Naive thymus-derived CD4-positive, alpha-beta T cell (primary cell): ENCODE measurements around the gene RPTOR. TPM values are rescaled to one million over a fixed set of nuclear protein-coding genes. Genes with fewer than 3 reads are reported as not detected.

ENCODE experiments used
- ATAC-seq: fragments of 150-1000 bp; cut with Tn5 transposase; 2 replicates; pipeline ENCODE4 v1.10.0; 2021; ENCODE audit warnings: mild to moderate bottlenecking, moderate library complexity
- CTCF ChIA-PET: fragments of 350-600 bp; sonication (Branson Sonifier 250); formaldehyde crosslinking; loops from one replicate; lab custom pipeline; 2021; ENCODE audit warnings: antibody characterized with exemption; lab: Charles Lee
- POLR2A ChIA-PET: fragments of 350-600 bp; sonication (Branson Sonifier 250); formaldehyde crosslinking; loops from one replicate; lab custom pipeline; 2021; ENCODE audit warnings: antibody characterized with exemption, inconsistent platforms; lab: Charles Lee
- DNase-seq, 9 donors: peaks; one replicate each; pipeline versions ENCODE4 v3.0.0 to v3.0.0-alpha.2; 2020 to 2022; ENCODE audit warnings: mixed read lengths in 1 of 9
- H3K27ac ChIP-seq: one replicate; pipeline ENCODE4 v1.7.0; 2013; ENCODE audit warnings: mild to moderate bottlenecking, low read depth, low read length, moderate library complexity
- H3K27me3 ChIP-seq, 2 donors: one replicate each; pipeline ENCODE4 v1.7.0; 2013; ENCODE audit warnings: low read length in 2 of 2, mild to moderate bottlenecking in 2 of 2, moderate library complexity in 2 of 2; ENCODE audit not compliant: control insufficient read depth in 2 of 2, insufficient read depth in 2 of 2
- H3K36me3 ChIP-seq, 3 experiments: 1 replicate in 2 of 3; 2 replicates in 1 of 3; pipeline ENCODE4 v1.7.0; 2013; ENCODE audit warnings: low read length in 3 of 3, mild to moderate bottlenecking in 3 of 3, moderate library complexity in 1 of 3; ENCODE audit not compliant: insufficient read depth in 3 of 3, control insufficient read depth in 2 of 3
- H3K4me1 ChIP-seq, 2 donors: one replicate each; pipeline ENCODE4 v1.7.0; 2013; ENCODE audit warnings: low read length in 2 of 2, mild to moderate bottlenecking in 2 of 2, moderate library complexity in 1 of 2; ENCODE audit not compliant: control insufficient read depth in 2 of 2, insufficient read depth in 2 of 2
- H3K4me3 ChIP-seq: 2 replicates; pipeline ENCODE4 v1.7.0; 2013; ENCODE audit warnings: mild to moderate bottlenecking, low read length
- H3K9me3 ChIP-seq, 3 experiments: 1 replicate in 2 of 3; 2 replicates in 1 of 3; pipeline ENCODE4 v1.7.0; 2013; ENCODE audit warnings: low read length in 3 of 3; ENCODE audit not compliant: control insufficient read depth in 2 of 3
- H3K27ac Mint-ChIP-seq, 9 donors: one replicate each; pipeline ENCODE4 v1.8.0; 2020 to 2022; ENCODE audit warnings: mixed read lengths in 9 of 9, mild to moderate bottlenecking in 8 of 9, moderate library complexity in 5 of 9, inconsistent platforms in 2 of 9
- H3K27me3 Mint-ChIP-seq, 5 donors: one replicate each; pipeline ENCODE4 v1.8.0; 2021 to 2022; ENCODE audit warnings: mixed read lengths in 5 of 5, mild to moderate bottlenecking in 1 of 5
- H3K36me3 Mint-ChIP-seq, 5 donors: one replicate each; pipeline ENCODE4 v1.8.0; 2020 to 2022; ENCODE audit warnings: mixed read lengths in 5 of 5, mild to moderate bottlenecking in 3 of 5, inconsistent platforms in 1 of 5
- H3K4me1 Mint-ChIP-seq, 7 donors: one replicate each; pipeline ENCODE4 v1.8.0; 2020 to 2022; ENCODE audit warnings: mixed read lengths in 7 of 7, mild to moderate bottlenecking in 3 of 7, inconsistent platforms in 1 of 7
- H3K4me3 Mint-ChIP-seq, 10 donors: one replicate each; pipeline ENCODE4 v1.8.0; 2020 to 2022; ENCODE audit warnings: mild to moderate bottlenecking in 10 of 10, mixed read lengths in 10 of 10, moderate library complexity in 6 of 10, inconsistent platforms in 2 of 10
- H3K9me3 Mint-ChIP-seq, 11 donors: one replicate each; pipeline ENCODE4 v1.8.0; 2020 to 2022; ENCODE audit warnings: mixed read lengths in 11 of 11, mild to moderate bottlenecking in 4 of 11, inconsistent platforms in 1 of 11, moderate library complexity in 1 of 11
- intact Hi-C, 2 donors: fragments of 100-400 bp; cut with micrococcal nuclease; formaldehyde crosslinking; loops; one replicate each; pipeline ENCODE4 v1.15.1; 2023
- polyA plus RNA-seq, 2 donors: library from polyadenylated mRNA; unstranded; fragments of 300-500 nt; fragmentation: Illumina TruSeq; gene quantifications; one replicate each; pipeline ENCODE4 v1.2.3, GENCODE V29; 2021
- total RNA-seq, 6 experiments: library from RNA in 5 of 6; stranded (reverse) in 5 of 6; gene quantifications; 1 replicate in 5 of 6; 2 replicates in 1 of 6; pipeline ENCODE4 v1.2.3 and lab custom pipeline; 2021 to 2026

RPTOR gene
- total and polyA plus RNA-seq, 7 experiments from 2014 or later, result 10.9 to 89.8 (median 59.9) TPM

DNA sequence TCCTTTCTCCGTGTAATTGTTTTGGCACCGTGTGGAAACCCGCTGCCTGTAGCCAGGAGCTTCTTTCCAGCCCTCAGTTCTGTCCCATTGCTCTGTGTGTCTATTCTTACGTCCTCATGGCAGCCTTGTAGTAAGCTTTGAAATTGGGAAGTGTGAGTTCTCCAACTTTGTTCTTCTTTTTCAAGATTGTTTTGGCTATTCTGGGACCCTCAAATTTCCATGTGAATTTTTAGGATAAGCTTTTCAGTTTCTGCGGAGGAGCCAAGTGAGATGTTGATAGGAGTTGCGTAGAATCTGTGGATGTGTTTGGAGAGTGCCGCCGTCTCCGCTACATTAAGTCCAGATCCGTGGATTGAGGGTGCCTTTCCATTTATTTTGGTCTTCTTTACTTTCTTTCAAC is 462.3 kb downstream of the RPTOR start:
- Histone ChIP-seq H3K4me1 (peaks cover 3 to 13% of the 10 kb centered on the region in 2 donors), H3K27me3 (peaks cover 3 to 4% of the 10 kb centered on the region in 2 donors), H3K9me3 (peaks cover 0 to 8% (median 0%) of the 10 kb centered on the region in 3 experiments), H3K27ac (no peak overlapping the region), H3K36me3 (no peaks in the 10 kb centered on the region), H3K4me3 (no peak overlapping the region)
- intact Hi-C loops, result no loop called here
- Mint-ChIP-seq H3K4me3 (no peak overlapping the region), H3K36me3 (peaks cover 6 to 12% (median 8%) of the 10 kb centered on the region in 5 donors), H3K4me1 (peaks cover 12 to 22% (median 18%) of the 10 kb centered on the region in 7 donors), H3K9me3 (peaks cover 0 to 13% (median 8%) of the 10 kb centered on the region in 11 donors), H3K27me3 (peaks cover 13 to 53% (median 22%) of the 10 kb centered on the region in 5 donors), H3K27ac (no peak overlapping the region)
- CTCF ChIA-PET, result interaction anchor here (1.0 kb wide), 1 partner anchor 17 kb away, joined by 3 read pairs; no protein-coding TSS in a partner anchor
- no peak for ATAC-seq
- POLR2A ChIA-PET, result interaction anchor here (0.5 to 2.4 kb wide), 2 partner anchors 11 to 195 kb away, joined by 4 to 6 read pairs; no protein-coding TSS in a partner anchor
- no peak for DNase-seq

- no peak for ATAC-seq
- Histone ChIP-seq H3K4me1 (peaks cover 3 to 13% of the 10 kb centered on the region in 2 donors), H3K27ac (no peak overlapping the region), H3K27me3 (peaks cover 3 to 4% of the 10 kb centered on the region in 2 donors), H3K36me3 (no peaks in the 10 kb centered on the region), H3K9me3 (peaks cover 0 to 8% (median 0%) of the 10 kb centered on the region in 3 experiments), H3K4me3 (no peak overlapping the region)
- Mint-ChIP-seq H3K27ac (no peak overlapping the region), H3K4me3 (no peak overlapping the region), H3K9me3 (peaks cover 0 to 14% (median 9%) of the 10 kb centered on the region in 11 donors), H3K36me3 (peaks cover 6 to 15% (median 11%) of the 10 kb centered on the region in 5 donors), H3K27me3 (peaks cover 13 to 44% (median 22%) of the 10 kb centered on the region in 5 donors), H3K4me1 (peaks cover 10 to 14% (median 13%) of the 10 kb centered on the region in 7 donors)
- CTCF ChIA-PET, result no interaction called here
- no peak for DNase-seq
- POLR2A ChIA-PET, result interaction anchor here (2.4 kb wide), 1 partner anchor 9 kb away, joined by 6 read pairs; no protein-coding TSS in a partner anchor
- intact Hi-C loops, result no loop called here
Measured at GRCh38 chr17:81008140-81008539, 463.5 kb downstream of the RPTOR start.

- intact Hi-C loops, result no loop called here
- Histone ChIP-seq H3K36me3 (no peaks in the 10 kb centered on the region), H3K27me3 (peaks cover 0 to 4% of the 10 kb centered on the region in 2 donors), H3K9me3 (peaks cover 0 to 8% (median 0%) of the 10 kb centered on the region in 3 experiments), H3K4me3 (no peak overlapping the region), H3K4me1 (peaks cover 3 to 8% of the 10 kb centered on the region in 2 donors), H3K27ac (no peak overlapping the region)
- ChIA-PET POLR2A (no interaction called here), CTCF (no interaction called here)
- peaks cover 13 to 37% (median 19%) of the 10 kb centered on the region in 5 donors for H3K27me3 Mint-ChIP-seq
- H3K36me3 Mint-ChIP-seq, result peaks cover 6 to 19% (median 11%) of the 10 kb centered on the region in 5 donors
- peaks cover 0 to 14% (median 9%) of the 10 kb centered on the region in 11 donors for H3K9me3 Mint-ChIP-seq
- H3K27ac Mint-ChIP-seq, result no peak overlapping the region
- DNase-seq, result no peak
- peaks cover 4 to 12% (median 7%) of the 10 kb centered on the region in 7 donors for H3K4me1 Mint-ChIP-seq
- ATAC-seq, result no peak
- no peak overlapping the region for H3K4me3 Mint-ChIP-seq
Measured at GRCh38 chr17:81009136-81009535, 464.5 kb downstream of the RPTOR start.

- Mint-ChIP-seq H3K4me1 (peaks cover 0 to 7% (median 4%) of the 10 kb centered on the region in 7 donors), H3K9me3 (peaks cover 4 to 21% (median 13%) of the 10 kb centered on the region in 11 donors), H3K27ac (no peak overlapping the region)
Measured at GRCh38 chr17:81010935-81011334, 466.3 kb downstream of the RPTOR start.

DNA sequence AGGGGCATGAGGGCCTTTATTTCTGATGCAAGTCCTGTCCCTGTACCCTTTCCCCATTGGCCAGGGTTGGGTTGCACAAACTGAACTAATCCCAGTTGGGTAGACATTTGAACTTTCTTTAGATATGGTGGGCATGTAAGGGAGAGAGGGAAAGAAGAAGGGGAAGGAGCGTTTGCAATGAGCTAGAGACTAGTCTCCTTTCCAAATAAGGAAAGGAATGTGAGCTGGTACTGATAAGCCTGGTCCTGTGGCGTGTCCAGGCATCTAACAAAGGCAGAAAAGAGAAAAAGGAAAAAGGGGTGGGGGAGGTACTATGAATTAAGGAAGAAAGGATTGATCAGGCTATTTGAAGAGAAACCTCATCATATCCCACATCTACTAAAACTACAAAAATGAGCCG is 467.3 kb downstream of the RPTOR start:
- peaks cover 0 to 14% (median 0%) of the 10 kb centered on the region in 3 experiments for H3K9me3 ChIP-seq
- H3K4me3 Mint-ChIP-seq, result no peak overlapping the region
- no peaks in the 10 kb centered on the region for H3K27me3 ChIP-seq
- H3K36me3 ChIP-seq, result no peaks in the 10 kb centered on the region
- peaks cover 4 to 11% (median 7%) of the 10 kb centered on the region in 7 donors for H3K4me1 Mint-ChIP-seq
- peaks cover 2 to 17% (median 5%) of the 10 kb centered on the region in 5 donors for H3K27me3 Mint-ChIP-seq
- ATAC-seq (no peak), DNase-seq (no peak)
- no peak overlapping the region for H3K4me3 ChIP-seq
- H3K36me3 Mint-ChIP-seq, result peaks cover 6 to 23% (median 23%) of the 10 kb centered on the region in 5 donors
- H3K9me3 Mint-ChIP-seq, result peaks cover 4 to 25% (median 11%) of the 10 kb centered on the region in 11 donors
- ChIA-PET CTCF (interaction anchor here (1.7 kb wide), 1 partner anchor 12 kb away, joined by 4 read pairs; no protein-coding TSS in a partner anchor), POLR2A (no interaction called here)
- H3K27ac ChIP-seq, result no peak overlapping the region
- H3K27ac Mint-ChIP-seq, result no peak overlapping the region
- intact Hi-C loops, result no loop called here
- peaks cover 0 to 5% of the 10 kb centered on the region in 2 donors for H3K4me1 ChIP-seq

More at GRCh38 chr17:81010935-81011334, 466.3 kb downstream of the RPTOR start:
- H3K27me3 ChIP-seq, result no peaks in the 10 kb centered on the region
- no peaks in the 10 kb centered on the region for H3K36me3 ChIP-seq
- no peak for DNase-seq
- peaks cover 0 to 8% (median 0%) of the 10 kb centered on the region in 3 experiments for H3K9me3 ChIP-seq
- H3K27me3 Mint-ChIP-seq, result peaks cover 7 to 26% (median 12%) of the 10 kb centered on the region in 5 donors
- H3K36me3 Mint-ChIP-seq, result peaks cover 6 to 23% (median 18%) of the 10 kb centered on the region in 5 donors
- ChIA-PET CTCF (interaction anchor here (0.6 kb wide), 1 partner anchor 319 kb away, joined by 3 read pairs; no protein-coding TSS in a partner anchor), POLR2A (no interaction called here)
- H3K4me3 ChIP-seq, result no peak overlapping the region
- ATAC-seq, result no peak
- no peaks in the 10 kb centered on the region for H3K4me1 ChIP-seq
- intact Hi-C loops, result no loop called here
- no peak overlapping the region for H3K4me3 Mint-ChIP-seq
- H3K27ac ChIP-seq, result no peak overlapping the region

DNA sequence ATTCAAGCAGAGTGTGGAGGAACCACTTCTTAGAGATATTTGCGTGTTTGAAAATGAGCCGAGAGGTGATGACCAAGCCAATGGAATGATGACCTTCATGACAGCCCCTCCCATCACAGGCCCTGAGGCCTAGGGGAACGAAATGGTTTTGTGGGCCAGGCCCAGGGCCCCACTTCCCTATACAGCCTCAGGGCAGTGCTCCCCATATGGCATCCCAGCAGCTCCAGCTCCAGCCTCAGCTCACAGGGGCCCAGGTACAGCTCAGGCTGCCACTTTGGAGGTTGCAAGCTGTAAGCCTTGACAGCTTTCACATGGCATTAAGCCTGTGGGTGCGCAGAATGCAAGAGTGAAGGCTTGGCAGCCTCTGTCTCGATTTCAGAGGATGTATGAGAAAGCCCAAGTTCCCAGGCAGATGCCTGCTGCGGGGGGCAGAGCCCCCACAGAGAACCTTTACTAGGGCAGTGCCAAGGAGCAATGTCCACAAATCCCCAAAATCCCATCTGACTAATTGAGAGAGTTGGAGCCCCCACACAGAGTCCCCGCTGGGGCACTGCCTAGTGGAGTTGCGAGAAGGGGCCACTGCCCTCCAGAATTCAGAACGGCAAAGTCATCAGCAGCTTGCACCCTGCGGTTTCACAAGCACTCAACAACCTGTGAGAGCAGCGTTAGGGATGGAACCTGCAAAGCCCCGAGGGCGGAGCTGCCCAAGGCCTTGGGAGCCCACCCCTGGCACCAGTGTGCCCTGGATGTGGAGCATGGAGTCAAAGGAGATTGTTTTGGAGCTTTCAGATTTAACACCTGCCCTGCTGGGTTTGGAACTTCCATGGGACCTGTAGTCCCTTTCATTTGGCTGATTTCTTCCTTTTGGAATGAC is 468.2 kb downstream of the RPTOR start:
- Histone ChIP-seq H3K4me3 (no peak overlapping the region), H3K4me1 (peaks cover 2 to 13% of the 10 kb centered on the region in 2 donors), H3K9me3 (peaks cover 0 to 14% (median 0%) of the 10 kb centered on the region in 3 experiments), H3K36me3 (no peaks in the 10 kb centered on the region), H3K27ac (no peak overlapping the region), H3K27me3 (no peaks in the 10 kb centered on the region)
- Mint-ChIP-seq H3K4me1 (peaks cover 9 to 18% (median 13%) of the 10 kb centered on the region in 7 donors), H3K27ac (no peak overlapping the region), H3K36me3 (peaks cover 6 to 23% (median 23%) of the 10 kb centered on the region in 5 donors), H3K9me3 (peaks cover 4 to 27% (median 11%) of the 10 kb centered on the region in 11 donors), H3K4me3 (no peak overlapping the region), H3K27me3 (peaks cover 0 to 11% (median 0%) of the 10 kb centered on the region in 5 donors)
- intact Hi-C loops, result no loop called here
- DNase-seq (no peak), ATAC-seq (no peak)
- CTCF ChIA-PET, result interaction anchor here (1.7 kb wide), 1 partner anchor 11 kb away, joined by 4 read pairs; no protein-coding TSS in a partner anchor
- POLR2A ChIA-PET, result no interaction called here
